HG03135 (cell line): ENCODE data around the gene ESRP2.

ENCODE experiments used
- ATAC-seq: cut with Tn5 transposase; IDR thresholded peaks from one replicate; pipeline ENCODE4 v1.9.1; 2021; ENCODE audit warnings: mild to moderate bottlenecking, moderate library complexity; ENCODE audit not compliant: unreplicated experiment

Gene ESRP2

GRCh38 chr16:68242926-68243858 lies 7.3 kb upstream of the ESRP2 start:
- ATAC-seq, result no peak

- ATAC-seq, result no peak
These were observed 6.2 kb upstream of the ESRP2 start for GRCh38 chr16:68242085-68242484.

GRCh38 chr16:68238029-68238345 lies 2.1 kb upstream of the ESRP2 start:
- no peak for ATAC-seq

GRCh38 chr16:68237243-68238028 lies 1.5 kb upstream of the ESRP2 start:
- ATAC-seq, result peak; percentile 77

- no peak for ATAC-seq
These were observed 907 bp upstream of the ESRP2 start for GRCh38 chr16:68236826-68237242.

- ATAC-seq, result no peak
These were observed 354 bp upstream of the ESRP2 start for GRCh38 chr16:68236137-68236825.

GRCh38 chr16:68235108-68235886 lies 630 bp downstream of the ESRP2 start:
- ATAC-seq, result no peak

GRCh38 chr16:68234188-68235107 lies 1.5 kb downstream of the ESRP2 start:
- no peak for ATAC-seq

- no peak for ATAC-seq
These were observed 2.1 kb downstream of the ESRP2 start for GRCh38 chr16:68233835-68234187.

- no peak for ATAC-seq
These were observed 2.7 kb downstream of the ESRP2 start for GRCh38 chr16:68233085-68233834.

- no peak for ATAC-seq
These were observed 3.6 kb downstream of the ESRP2 start for GRCh38 chr16:68232335-68232734.

- no peak for ATAC-seq
These were observed 4.4 kb downstream of the ESRP2 start for GRCh38 chr16:68231384-68232136.

- no peak for ATAC-seq
These were observed 5.0 kb downstream of the ESRP2 start for GRCh38 chr16:68230956-68231355.

- ATAC-seq, result no peak
These were observed 5.8 kb downstream of the ESRP2 start for GRCh38 chr16:68230176-68230571.

GRCh38 chr16:68229431-68230175 lies 6.3 kb downstream of the ESRP2 start:
- no peak for ATAC-seq

- ATAC-seq, result no peak
These were observed 7.3 kb downstream of the ESRP2 start for GRCh38 chr16:68228652-68229051.

GRCh38 chr16:68227850-68228553 lies 7.9 kb downstream of the ESRP2 start:
- ATAC-seq, result no peak
